ENCODE data around the gene NOP16.

GRCh38 chr5:176379881-176380280 lies 8.5 kb downstream of the NOP16 start:
- TF ChIP-seq CTCF (IDR thresholded peaks at IDR 0.05): no peak
- no peak for TF ChIP-seq EP300 (IDR thresholded peaks at IDR 0.05)
- no peak for TF ChIP-seq POLR2A (IDR thresholded peaks at IDR 0.05)

All from ovary (tissue), 3 donors.